Measurements from ENCODE around the gene DCC.

GRCh38 chr18:53224128-53224778 is 884.3 kb downstream of the DCC start:
- no peak for TF ChIP-seq CTCF (conservative IDR thresholded peaks at IDR 0.05; ENCODE audit: low read depth in 2 of 2)
- TF ChIP-seq STAT1 (IDR thresholded peaks at IDR 0.05; ENCODE audit: unreplicated experiment), result no peak
- no peak for TF ChIP-seq EZH2phosphoT487 (IDR thresholded peaks at IDR 0.05; ENCODE audit: unreplicated experiment)
- TF ChIP-seq POLR2AphosphoS5 (IDR thresholded peaks at IDR 0.05; ENCODE audit: low read depth), result no peak
- TF ChIP-seq ETS1 (IDR thresholded peaks at IDR 0.05), result no peak
- TF ChIP-seq REST (IDR thresholded peaks at IDR 0.05; ENCODE audit: unreplicated experiment), result no peak
- TF ChIP-seq JUNB (IDR thresholded peaks at IDR 0.05; ENCODE audit: unreplicated experiment), result no peak
- TF ChIP-seq EZH2 (IDR thresholded peaks at IDR 0.05; ENCODE audit: low read depth, unreplicated experiment), result no peak
- TF ChIP-seq NANOG (IDR thresholded peaks at IDR 0.05; ENCODE audit: borderline replicate concordance), result no peak
- no peak for TF ChIP-seq CREB1 (CRISPR knock-in tag; IDR thresholded peaks at IDR 0.05; ENCODE audit: low read depth)
- TF ChIP-seq ZNF462 (CRISPR knock-in tag; IDR thresholded peaks at IDR 0.05), result no peak
- no peak for TF ChIP-seq ZNF114 (CRISPR knock-in tag; IDR thresholded peaks at IDR 0.05)

Data from GM23338 (cell line).